ENCODE results near the gene ANO10. TPM values are rescaled to one million over a fixed set of nuclear protein-coding genes. Genes with fewer than 3 reads are reported as not detected.
A peak's percentile ranks its signal among the peaks of the same experiment; 100 is the strongest.

Gene ANO10
- total RNA-seq, 2 experiments from 2014 or later, result 9.3 to 9.7 TPM

GRCh38 chr3:43338295-43338694, 283.5 kb downstream of the ANO10 start:
- H3K9me3 Mint-ChIP-seq, result peaks cover 32% of the 10 kb centered on the region
- peaks cover 15% of the 10 kb centered on the region for H3K4me1 Mint-ChIP-seq (ENCODE audit: low read depth)
- DNase-seq, result no peak
- intact Hi-C loops (cut with micrococcal nuclease), result no loop called here
- no peak overlapping the region for H3K27ac Mint-ChIP-seq
- CTCF ChIA-PET, result interaction anchor here (0.8 kb wide), 1 partner anchor 165 kb away, joined by 3 read pairs; no protein-coding TSS in a partner anchor
- no peak overlapping the region for H3K4me3 Mint-ChIP-seq
- peaks cover 62% of the 10 kb centered on the region for H3K36me3 Mint-ChIP-seq (ENCODE audit: low read depth)
- no peaks in the 10 kb centered on the region for H3K27me3 Mint-ChIP-seq (ENCODE audit: low read depth)

GRCh38 chr3:43335799-43336198, 286.0 kb downstream of the ANO10 start:
- Mint-ChIP-seq H3K27me3 (ENCODE audit: low read depth) (no peaks in the 10 kb centered on the region), H3K36me3 (ENCODE audit: low read depth) (peaks cover 65% of the 10 kb centered on the region), H3K4me1 (ENCODE audit: low read depth) (peaks cover 9% of the 10 kb centered on the region), H3K4me3 (no peak overlapping the region), H3K27ac (no peak overlapping the region), H3K9me3 (peaks cover 32% of the 10 kb centered on the region)
- intact Hi-C loops (cut with micrococcal nuclease), result no loop called here
- CTCF ChIA-PET, result no interaction called here
- no peak for DNase-seq

- Mint-ChIP-seq H3K27me3 (ENCODE audit: low read depth) (no peaks in the 10 kb centered on the region), H3K4me3 (no peak overlapping the region), H3K9me3 (peaks cover 32% of the 10 kb centered on the region), H3K27ac (peak overlapping the region; percentile 22), H3K36me3 (ENCODE audit: low read depth) (peaks cover 58% of the 10 kb centered on the region), H3K4me1 (ENCODE audit: low read depth) (peaks cover 15% of the 10 kb centered on the region)
- CTCF ChIA-PET, result no interaction called here
- intact Hi-C loops (cut with micrococcal nuclease), result no loop called here
- DNase-seq, result no peak
Observed at GRCh38 chr3:43334976-43335375, 286.8 kb downstream of the ANO10 start.

- Mint-ChIP-seq H3K4me3 (no peak overlapping the region), H3K27me3 (ENCODE audit: low read depth) (no peaks in the 10 kb centered on the region), H3K27ac (peak overlapping the region; percentile 46), H3K4me1 (ENCODE audit: low read depth) (peaks cover 45% of the 10 kb centered on the region), H3K9me3 (peaks cover 15% of the 10 kb centered on the region), H3K36me3 (ENCODE audit: low read depth) (peaks cover 37% of the 10 kb centered on the region)
- CTCF ChIA-PET, result no interaction called here
- no peak for DNase-seq
- intact Hi-C loops (cut with micrococcal nuclease), result no loop called here
Observed at GRCh38 chr3:43331381-43331780, 290.4 kb downstream of the ANO10 start.

GRCh38 chr3:43330981-43331380, 290.8 kb downstream of the ANO10 start:
- Mint-ChIP-seq H3K27ac (no peak overlapping the region), H3K27me3 (ENCODE audit: low read depth) (no peaks in the 10 kb centered on the region), H3K9me3 (peaks cover 11% of the 10 kb centered on the region), H3K36me3 (ENCODE audit: low read depth) (peaks cover 33% of the 10 kb centered on the region), H3K4me3 (no peak overlapping the region), H3K4me1 (ENCODE audit: low read depth) (peaks cover 49% of the 10 kb centered on the region)
- intact Hi-C loops (cut with micrococcal nuclease), result no loop called here
- CTCF ChIA-PET, result no interaction called here
- DNase-seq, result no peak

- intact Hi-C loops (cut with micrococcal nuclease), result no loop called here
- no peak overlapping the region for H3K4me3 Mint-ChIP-seq
- CTCF ChIA-PET, result interaction anchor here (1.1 to 2.3 kb wide), 2 partner anchors 9 to 31 kb away, joined by 3 to 5 read pairs; no protein-coding TSS in a partner anchor
Observed at GRCh38 chr3:43328653-43329052, 293.2 kb downstream of the ANO10 start.

GRCh38 chr3:43327582-43327979, 294.2 kb downstream of the ANO10 start:
- no peaks in the 10 kb centered on the region for H3K27me3 Mint-ChIP-seq (ENCODE audit: low read depth)

More at GRCh38 chr3:43328653-43329052, 293.2 kb downstream of the ANO10 start:
- H3K4me1 Mint-ChIP-seq (ENCODE audit: low read depth), result peaks cover 67% of the 10 kb centered on the region
- H3K9me3 Mint-ChIP-seq, result no peaks in the 10 kb centered on the region
- H3K27me3 Mint-ChIP-seq (ENCODE audit: low read depth), result no peaks in the 10 kb centered on the region
- peaks cover 18% of the 10 kb centered on the region for H3K36me3 Mint-ChIP-seq (ENCODE audit: low read depth)
- no peak overlapping the region for H3K27ac Mint-ChIP-seq
- no peak for DNase-seq

GRCh38 chr3:43326891-43327581, 294.8 kb downstream of the ANO10 start:
- CTCF ChIA-PET, result interaction anchor here (1.1 to 2.3 kb wide), 4 partner anchors 7 to 30 kb away, joined by 3 to 6 read pairs (median 5); no protein-coding TSS in a partner anchor
- no peak for DNase-seq
- intact Hi-C loops (cut with micrococcal nuclease), result loop anchor here (2.0 kb wide), 1 partner anchor 18 kb away; no protein-coding TSS in a partner anchor
- Mint-ChIP-seq H3K27me3 (ENCODE audit: low read depth) (no peaks in the 10 kb centered on the region), H3K36me3 (ENCODE audit: low read depth) (peaks cover 11% of the 10 kb centered on the region), H3K27ac (peak overlapping the region; percentile 38), H3K9me3 (peaks cover 2% of the 10 kb centered on the region), H3K4me3 (no peak overlapping the region), H3K4me1 (ENCODE audit: low read depth) (peaks cover 69% of the 10 kb centered on the region)

More at GRCh38 chr3:43327582-43327979, 294.2 kb downstream of the ANO10 start:
- intact Hi-C loops (cut with micrococcal nuclease), result loop anchor here (2.0 kb wide), 1 partner anchor 19 kb away; no protein-coding TSS in a partner anchor
- Mint-ChIP-seq H3K4me1 (ENCODE audit: low read depth) (peaks cover 66% of the 10 kb centered on the region), H3K9me3 (peaks cover 2% of the 10 kb centered on the region), H3K36me3 (ENCODE audit: low read depth) (peaks cover 13% of the 10 kb centered on the region), H3K4me3 (no peak overlapping the region), H3K27ac (no peak overlapping the region)
- CTCF ChIA-PET, result interaction anchor here (1.1 to 2.3 kb wide), 2 partner anchors 8 to 30 kb away, joined by 3 to 5 read pairs; no protein-coding TSS in a partner anchor
- DNase-seq, result no peak

- Mint-ChIP-seq H3K9me3 (peaks cover 2% of the 10 kb centered on the region), H3K36me3 (ENCODE audit: low read depth) (peaks cover 9% of the 10 kb centered on the region), H3K27me3 (ENCODE audit: low read depth) (no peaks in the 10 kb centered on the region), H3K4me1 (ENCODE audit: low read depth) (peaks cover 79% of the 10 kb centered on the region), H3K4me3 (no peak overlapping the region), H3K27ac (no peak overlapping the region)
- CTCF ChIA-PET, result no interaction called here
- DNase-seq, result no peak
- intact Hi-C loops (cut with micrococcal nuclease), result no loop called here
Observed at GRCh38 chr3:43323541-43323940, 298.3 kb downstream of the ANO10 start.

- peaks cover 75% of the 10 kb centered on the region for H3K4me1 Mint-ChIP-seq (ENCODE audit: low read depth)
- no peak overlapping the region for H3K27ac Mint-ChIP-seq
- intact Hi-C loops (cut with micrococcal nuclease), result no loop called here
- CTCF ChIA-PET, result interaction anchor here (0.7 to 1.8 kb wide), 8 partner anchors 8 to 320 kb away, joined by 3 to 6 read pairs (median 3); no protein-coding TSS in a partner anchor
- no peaks in the 10 kb centered on the region for H3K27me3 Mint-ChIP-seq (ENCODE audit: low read depth)
- peaks cover 2% of the 10 kb centered on the region for H3K9me3 Mint-ChIP-seq
- no peak for DNase-seq
- no peak overlapping the region for H3K4me3 Mint-ChIP-seq
- H3K36me3 Mint-ChIP-seq (ENCODE audit: low read depth), result peaks cover 10% of the 10 kb centered on the region
Observed at GRCh38 chr3:43320288-43320687, 301.5 kb downstream of the ANO10 start.

GRCh38 chr3:43319794-43320193, 302.0 kb downstream of the ANO10 start:
- Mint-ChIP-seq H3K4me1 (ENCODE audit: low read depth) (peaks cover 76% of the 10 kb centered on the region), H3K4me3 (no peak overlapping the region), H3K27me3 (ENCODE audit: low read depth) (no peaks in the 10 kb centered on the region), H3K36me3 (ENCODE audit: low read depth) (peaks cover 10% of the 10 kb centered on the region), H3K9me3 (peaks cover 2% of the 10 kb centered on the region), H3K27ac (no peak overlapping the region)
- intact Hi-C loops (cut with micrococcal nuclease), result no loop called here
- CTCF ChIA-PET, result interaction anchor here (0.7 to 1.8 kb wide), 4 partner anchors 8 to 119 kb away, joined by 3 to 6 read pairs (median 4); no protein-coding TSS in a partner anchor
- DNase-seq, result no peak

- no peak for DNase-seq
- Mint-ChIP-seq H3K27ac (no peak overlapping the region), H3K9me3 (peaks cover 2% of the 10 kb centered on the region), H3K36me3 (ENCODE audit: low read depth) (peaks cover 10% of the 10 kb centered on the region), H3K4me1 (ENCODE audit: low read depth) (peaks cover 76% of the 10 kb centered on the region), H3K27me3 (ENCODE audit: low read depth) (no peaks in the 10 kb centered on the region), H3K4me3 (no peak overlapping the region)
- intact Hi-C loops (cut with micrococcal nuclease), result no loop called here
- CTCF ChIA-PET, result interaction anchor here (1.3 to 1.8 kb wide), 2 partner anchors 8 to 23 kb away, joined by 4 to 6 read pairs; no protein-coding TSS in a partner anchor
Observed at GRCh38 chr3:43319376-43319775, 302.4 kb downstream of the ANO10 start.

Measured in activated naive CD4-positive, alpha-beta T cell treated with anti-CD3 and anti-CD28 coated beads for 36 hours (primary cell).